IMR-90 (cell line): ENCODE data around the gene RPS2. TPM values are rescaled to one million over a fixed set of nuclear protein-coding genes. Genes with fewer than 3 reads are reported as not detected.
A peak's percentile ranks its signal among the peaks of the same experiment; 100 is the strongest.

Experiments
- ATAC-seq: fragments of 200-7000 bp; cut with Tn5 transposase; 2 replicates; pipeline ENCODE4 v1.9.1; 2020; ENCODE audit warnings: low read depth, mild to moderate bottlenecking, moderate library complexity
- BruUV-seq: library from RNA; stranded (reverse); fragments of 400-500 nt; replicated peaks from 2 replicates; lab custom pipeline; 2021; lab: Mats Ljungman, UMichigan
- CTCF ChIA-PET: fragments of 300-600 bp; formaldehyde crosslinking; extraction: SDS; loops from one replicate; lab custom pipeline; 2021; ENCODE audit warnings: antibody characterized with exemption; lab: Yijun Ruan, JAX
- POLR2A ChIA-PET: fragments of 300-600 bp; sonication (Branson Sonifier 250); formaldehyde crosslinking; loops from one replicate; lab custom pipeline; 2022; ENCODE audit warnings: antibody characterized with exemption; ENCODE audit not compliant: unreplicated experiment; lab: Charles Lee
- DNase-seq: peaks from one replicate; pipeline ENCODE4 v3.0.0; 2013
- H2AFZ ChIP-seq: replicated peaks from 2 replicates; pipeline ENCODE3; 2013; ENCODE audit warnings: low read length, mild to moderate bottlenecking; ENCODE audit not compliant: poor library complexity
- H2AK5ac ChIP-seq: 2 replicates; pipeline ENCODE4 v1.6.1; 2013; ENCODE audit warnings: low read depth, low read length, inconsistent platforms
- H2AK9ac ChIP-seq: replicated peaks from 2 replicates; pipeline ENCODE3; 2013; ENCODE audit warnings: mild to moderate bottlenecking, low read depth, low read length, moderate library complexity; ENCODE audit not compliant: poor library complexity
- H2BK120ac ChIP-seq: 2 replicates; pipeline ENCODE4 v1.6.1; 2013; ENCODE audit warnings: low read depth, low read length, inconsistent platforms
- H2BK15ac ChIP-seq: 3 replicates; pipeline ENCODE4 v1.6.1; 2013; ENCODE audit warnings: low read depth, low read length, inconsistent platforms
- H2BK20ac ChIP-seq: 2 replicates; pipeline ENCODE4 v1.6.1; 2013; ENCODE audit warnings: low read depth, mild to moderate bottlenecking, inconsistent platforms, low read length, moderate library complexity
- H2BK5ac ChIP-seq: 2 replicates; pipeline ENCODE4 v1.6.1; 2013; ENCODE audit warnings: mild to moderate bottlenecking, low read depth, low read length, inconsistent platforms; ENCODE audit not compliant: poor library complexity, severe bottlenecking
- H3K14ac ChIP-seq: replicated peaks from 2 replicates; pipeline ENCODE4 v1.6.1; 2013; ENCODE audit warnings: low read depth, low read length, inconsistent platforms
- H3K18ac ChIP-seq: 2 replicates; pipeline ENCODE4 v1.6.1; 2013; ENCODE audit warnings: low read depth, low read length, control low read depth
- H3K23ac ChIP-seq: 2 replicates; pipeline ENCODE4 v1.6.1; 2013; ENCODE audit warnings: low read depth, low read length, inconsistent platforms
- H3K27ac ChIP-seq: 2 replicates; pipeline ENCODE4 v1.5.1; 2013; ENCODE audit warnings: mild to moderate bottlenecking, control low read depth, low read length; ENCODE audit not compliant: insufficient read depth
- H3K27me3 ChIP-seq: 2 replicates; pipeline ENCODE4 v1.6.1; 2013; ENCODE audit warnings: low read length; ENCODE audit not compliant: control insufficient read depth, insufficient read depth
- H3K36me3 ChIP-seq: 2 replicates; pipeline ENCODE4 v1.6.1; 2013; ENCODE audit warnings: low read length, mixed read lengths; ENCODE audit not compliant: control insufficient read depth, insufficient read depth
- H3K4ac ChIP-seq: 2 replicates; pipeline ENCODE4 v1.6.1; 2013; ENCODE audit warnings: low read depth, low read length, inconsistent platforms
- H3K4me1 ChIP-seq: 2 replicates; pipeline ENCODE4 v1.6.1; 2013; ENCODE audit warnings: low read length, mixed read lengths; ENCODE audit not compliant: control insufficient read depth, insufficient read depth
- H3K4me2 ChIP-seq: 2 replicates; pipeline ENCODE4 v1.6.1; 2013; ENCODE audit warnings: low read depth, mild to moderate bottlenecking, control low read depth, low read length, moderate library complexity
- H3K4me3 ChIP-seq: 2 replicates; pipeline ENCODE4 v1.5.1; 2013; ENCODE audit warnings: low read depth, mild to moderate bottlenecking, control low read depth, low read length, moderate library complexity; ENCODE audit not compliant: insufficient read depth
- H3K56ac ChIP-seq: 2 replicates; pipeline ENCODE4 v1.6.1; 2013; ENCODE audit warnings: low read length, inconsistent platforms; ENCODE audit not compliant: insufficient read depth; ENCODE audit errors: extremely low read depth
- H3K79me1 ChIP-seq, 2 experiments: 2 replicates each; pipeline ENCODE4 v1.6.1; 2013; ENCODE audit warnings: low read length in 2 of 2, inconsistent platforms in 1 of 2, low read depth in 1 of 2
- H3K9ac ChIP-seq: 2 replicates; pipeline ENCODE4 v1.6.1; 2013; ENCODE audit warnings: low read depth, low read length, control low read depth
- H3K9me1 ChIP-seq: 2 replicates; pipeline ENCODE4 v1.6.1; 2013; ENCODE audit warnings: low read length, inconsistent platforms; ENCODE audit not compliant: insufficient read depth
- H3K9me3 ChIP-seq: 2 replicates; pipeline ENCODE4 v1.6.1; 2013; ENCODE audit warnings: low read length; ENCODE audit not compliant: control insufficient read depth, insufficient read depth
- H4K20me1 ChIP-seq: 2 replicates; pipeline ENCODE4 v1.6.1; 2013; ENCODE audit warnings: low read length, inconsistent platforms; ENCODE audit not compliant: insufficient read depth
- H4K5ac ChIP-seq: 2 replicates; pipeline ENCODE4 v1.6.1; 2013; ENCODE audit warnings: mild to moderate bottlenecking, low read depth, low read length, control low read depth
- H4K8ac ChIP-seq, 2 experiments: 2 replicates each; pipeline ENCODE4 v1.6.1; 2013; ENCODE audit warnings: low read depth in 2 of 2, low read length in 2 of 2, control low read depth in 1 of 2, inconsistent platforms in 1 of 2
- H4K91ac ChIP-seq: 2 replicates; pipeline ENCODE4 v1.6.1; 2013; ENCODE audit warnings: low read depth, low read length, inconsistent platforms; ENCODE audit not compliant: insufficient read depth
- MAZ ChIP-seq: IDR thresholded peaks from 2 replicates; pipeline ENCODE4 v1.6.1; 2012; ENCODE audit warnings: low read depth, mild to moderate bottlenecking, low read length, improper control_type of control experiment, moderate library complexity, borderline replicate concordance
- MXI1 ChIP-seq: IDR thresholded peaks from 2 replicates; pipeline ENCODE4 v1.6.1; 2012; ENCODE audit warnings: low read depth, mild to moderate bottlenecking, low read length, moderate library complexity, borderline replicate concordance
- POLR2A ChIP-seq: IDR thresholded peaks from 2 replicates; pipeline ENCODE4 v1.6.1; 2012; ENCODE audit warnings: mild to moderate bottlenecking, low read depth, low read length
- WGBS, 2 experiments: methylation state at CpG; one replicate each; pipeline versions ENCODE4 v1.1.5 to v1.1.7; 2013; ENCODE audit warnings: missing lambda C conversion rate in 2 of 2; ENCODE audit not compliant: insufficient read length in 1 of 2; ENCODE audit errors: extremely low coverage in 2 of 2; 5-methylcytosine and 5-hydroxymethylcytosine counted together
- dilution Hi-C: fragments of 300-500 bp; cut with HindIII; formaldehyde crosslinking; loops from one replicate; pipeline ENCODE4 v1.14.3; 2018; ENCODE audit warnings: low sequenced_read_pairs; ENCODE audit not compliant: unreplicated experiment
- in situ Hi-C: fragments of 300-500 bp; cut with MboI; formaldehyde crosslinking; loops from 3 replicates; pipeline ENCODE4 v1.14.3; 2019; ENCODE audit warnings: low sequenced_read_pairs, inconsistent platforms, mixed read lengths
- intact Hi-C: fragments of 100-400 bp; cut with micrococcal nuclease; formaldehyde crosslinking; loops from 2 replicates; pipeline ENCODE4 v1.10.0; 2022
- polyA plus RNA-seq, 3 experiments: library from polyadenylated mRNA; depleted of rRNA; stranded (reverse); fragments of >200 nt; gene quantifications; 2 replicates each; pipeline ENCODE4 v1.2.3, GENCODE V29; 2012; ENCODE audit warnings: low replicate concordance in 1 of 3
- total RNA-seq: library from RNA; depleted of rRNA; stranded (reverse); fragments of >200 nt; gene quantifications from 2 replicates; pipeline ENCODE4 v1.2.3, GENCODE V29; 2012
- TF ChIP-seq, protein P1 (sequence below): fragments of 150-350 bp; IDR thresholded peaks from 2 replicates; pipeline ENCODE4 v1.6.1; 2017; ENCODE audit warnings: mild to moderate bottlenecking, antibody characterized with exemption, low read length, low read depth

Gene RPS2
- total and polyA plus RNA-seq, 2 of the 4 experiments (the other 2 are of a cell fraction) = 2,703 to 6,941 TPM

GRCh38 chr16:1942810-1943726 is 21.6 kb downstream of the RPS2 start, which contains the start of gene MSRB1:
TSS of gene MSRB1 (minus strand) at chr16:1943199. CDS start at chr16:1943156, 43 bp downstream.
- 2% methylated on average over 21 of the region's 77 CpGs; no CpG with 5 or more reads in 1 of the 2 experiments for WGBS, 2 experiments

More at GRCh38 chr16:1942810-1943726, 21.6 kb downstream of the RPS2 start, which contains the start of gene MSRB1:
- DNase-seq = peak; percentile 96
- H3K4me1 ChIP-seq = peaks cover 5% of the 10 kb centered on the region; the same call in 1 of the 2 replicates
- dilution Hi-C loops (no loop called here), intact Hi-C loops (no loop called here), in situ Hi-C loops (no loop called here)
- ChIA-PET POLR2A (no interaction called here), CTCF (interaction anchor here (0.7 to 1.3 kb wide), 3 partner anchors 9 to 130 kb away, joined by 3 to 4 read pairs (median 3); no protein-coding TSS in a partner anchor)
- TF ChIP-seq POLR2A (peak; percentile 72), MAZ (peak; percentile 70; the same call in 1 of the 2 replicates), MXI1 (peak; percentile 48; the same call in 1 of the 2 replicates)
- TF ChIP-seq, protein P1, sequence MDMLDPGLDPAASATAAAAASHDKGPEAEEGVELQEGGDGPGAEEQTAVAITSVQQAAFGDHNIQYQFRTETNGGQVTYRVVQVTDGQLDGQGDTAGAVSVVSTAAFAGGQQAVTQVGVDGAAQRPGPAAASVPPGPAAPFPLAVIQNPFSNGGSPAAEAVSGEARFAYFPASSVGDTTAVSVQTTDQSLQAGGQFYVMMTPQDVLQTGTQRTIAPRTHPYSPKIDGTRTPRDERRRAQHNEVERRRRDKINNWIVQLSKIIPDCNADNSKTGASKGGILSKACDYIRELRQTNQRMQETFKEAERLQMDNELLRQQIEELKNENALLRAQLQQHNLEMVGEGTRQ = no peak
- no peaks in the 10 kb centered on the region for H3K27me3 ChIP-seq
- no peak within 1 kb of the TSS; the same call in 1 of the 2 replicates for H4K91ac ChIP-seq
- H3K4me3 ChIP-seq = peak within 1 kb of the TSS; percentile 83
- peak within 1 kb of the TSS; percentile 47; the same call in 1 of the 2 replicates for H3K23ac ChIP-seq
- peak within 1 kb of the TSS; percentile 6; the same call in 1 of the 2 replicates for H3K4ac ChIP-seq
- peak within 1 kb of the TSS; percentile 35 for H2AK9ac ChIP-seq
- H2BK120ac ChIP-seq = no peak within 1 kb of the TSS
- H3K14ac ChIP-seq = peak within 1 kb of the TSS; percentile 12
- H3K27ac ChIP-seq = peak within 1 kb of the TSS; percentile 22; the same call in 1 of the 2 replicates
- H3K9ac ChIP-seq = peak within 1 kb of the TSS; percentile 64
- no peak within 1 kb of the TSS for H2BK5ac ChIP-seq
- H3K79me1 ChIP-seq = peaks cover 9 to 13% of the 10 kb centered on the region in 2 experiments; a peak in 3 of 4 replicates
- peak within 1 kb of the TSS; percentile 78 for H3K4me2 ChIP-seq
- no peak within 1 kb of the TSS for H3K56ac ChIP-seq
- BruUV-seq = no TSS peak
- H4K20me1 ChIP-seq = no peaks in the 10 kb centered on the region
- H2AK5ac ChIP-seq = peak within 1 kb of the TSS; percentile 25; the same call in 1 of the 2 replicates
- no peak within 1 kb of the TSS for H3K18ac ChIP-seq
- peak within 1 kb of the TSS; percentile 87 to 89 for H4K8ac ChIP-seq
- no peaks in the 10 kb centered on the region for H3K9me3 ChIP-seq
- peak within 1 kb of the TSS; percentile 95 for H2AFZ ChIP-seq
- no peak within 1 kb of the TSS for H2BK20ac ChIP-seq
- H3K9me1 ChIP-seq = no peaks in the 10 kb centered on the region
- ATAC-seq = peak; percentile 99
- H4K5ac ChIP-seq = peak within 1 kb of the TSS; percentile 61
- H2BK15ac ChIP-seq = no peak within 1 kb of the TSS
- peaks cover 16% of the 10 kb centered on the region for H3K36me3 ChIP-seq
